GM18526 (cell line): ENCODE measurements around the gene MALAT1.

ENCODE experiments used
- POLR2A ChIP-seq: IDR thresholded peaks from 3 replicates; pipeline ENCODE4 v1.6.1; 2011; ENCODE audit not compliant: insufficient read length; ENCODE audit errors: extremely low read depth

Gene MALAT1

GRCh38 chr11:65545853-65546216 is 47.0 kb downstream of the MALAT1 start:
- TF ChIP-seq POLR2A: no peak

- TF ChIP-seq POLR2A: peak; percentile 42
Measured at GRCh38 chr11:65546217-65546958, 47.5 kb downstream of the MALAT1 start.

GRCh38 chr11:65547446-65548125 is 48.7 kb downstream of the MALAT1 start:
- TF ChIP-seq POLR2A: no peak

- no peak for TF ChIP-seq POLR2A
Measured at GRCh38 chr11:65548395-65548794, 49.5 kb downstream of the MALAT1 start.

- TF ChIP-seq POLR2A: no peak
Measured at GRCh38 chr11:65549096-65549495, 50.3 kb downstream of the MALAT1 start.

GRCh38 chr11:65551572-65552387 is 52.9 kb downstream of the MALAT1 start:
- no peak for TF ChIP-seq POLR2A

GRCh38 chr11:65552388-65552951 is 53.6 kb downstream of the MALAT1 start:
- no peak for TF ChIP-seq POLR2A

GRCh38 chr11:65553301-65554001 is 54.6 kb downstream of the MALAT1 start:
- TF ChIP-seq POLR2A: no peak

- no peak for TF ChIP-seq POLR2A
Measured at GRCh38 chr11:65554057-65554818, 55.4 kb downstream of the MALAT1 start.

- TF ChIP-seq POLR2A: no peak
Measured at GRCh38 chr11:65554842-65555430, 56.1 kb downstream of the MALAT1 start.

- TF ChIP-seq POLR2A: no peak
Measured at GRCh38 chr11:65555693-65556231, 56.9 kb downstream of the MALAT1 start.
